ENCODE measurements around the gene MXRA5. TPM values are rescaled to one million over a fixed set of nuclear protein-coding genes. Genes with fewer than 3 reads are reported as not detected.
"Not testable (repeated sequence)": the region's sequence is repeated elsewhere in the genome, so short reads cannot be mapped to it uniquely, and the experiment has no call there.

MXRA5 gene
- total RNA-seq, 1 experiment from 2014 or later: not detected

DNA sequence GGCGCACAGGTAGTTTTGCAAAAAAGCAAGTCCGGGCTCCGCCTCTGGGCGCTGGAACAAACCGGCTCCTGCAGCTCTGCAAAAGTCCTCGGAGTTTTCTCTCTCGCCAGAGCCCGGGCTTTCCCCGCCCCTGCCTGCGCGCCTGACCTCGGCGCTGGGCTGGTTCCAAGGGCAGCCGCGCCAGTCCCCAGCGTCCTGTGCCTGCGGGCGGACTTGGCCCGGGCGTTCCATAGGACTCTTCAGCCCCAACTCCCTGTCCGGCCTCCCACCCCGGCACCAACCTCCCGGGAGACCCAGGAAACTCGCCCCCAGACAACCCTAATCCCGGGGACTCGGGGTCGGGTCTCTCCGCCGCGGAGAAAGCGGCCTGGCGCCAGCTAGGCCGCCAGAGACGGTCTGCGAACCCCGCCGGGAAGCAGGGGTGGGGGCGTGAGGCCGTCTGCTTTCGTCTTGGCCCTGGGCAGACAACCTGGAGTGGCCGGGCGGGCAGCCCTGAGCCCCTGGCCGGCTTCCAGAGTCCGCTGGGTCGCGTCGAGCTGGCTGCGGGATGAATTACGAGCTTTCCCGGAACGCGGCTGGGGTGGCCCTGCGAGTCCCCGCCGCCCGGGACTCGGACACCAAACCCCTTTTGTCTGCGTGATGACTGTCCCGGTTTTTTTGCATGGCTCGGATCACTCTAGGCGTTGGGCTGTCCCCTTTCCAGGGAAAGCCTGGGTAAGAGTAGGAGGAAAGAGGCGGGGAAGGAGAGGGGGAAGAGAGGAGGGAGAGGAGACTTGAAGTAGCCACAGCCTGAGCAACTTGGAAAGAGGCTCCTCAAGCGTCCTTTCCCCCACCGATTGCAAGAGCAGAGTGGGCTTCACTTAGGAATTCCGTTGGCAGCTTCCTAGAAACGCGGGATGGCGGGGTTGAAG is 916 bp downstream of the MXRA5 start:
- Histone ChIP-seq H2AFZ (ENCODE audit: low read length) (no peak overlapping the region), H3K9me2 (replicated peaks; ENCODE audit: low read length) (no peaks in the 10 kb centered on the region), H3F3A (ENCODE audit: low read length, unreplicated experiment) (no peaks in the 10 kb centered on the region), H3K36me3 (ENCODE audit: low read depth, low read length) (no peaks in the 10 kb centered on the region), H3K4me1 (ENCODE audit: insufficient read depth, low read length) (no peaks in the 10 kb centered on the region), H4K20me1 (ENCODE audit: low read length) (no peaks in the 10 kb centered on the region), H3K27me3 (ENCODE audit: low read length) (peaks cover 22% of the 10 kb centered on the region; the same call in 1 of the 2 replicates), H3K9ac (ENCODE audit: low read length) (no peak overlapping the region), H3K4me2 (ENCODE audit: low read length) (no peak overlapping the region), H3K9me3 (ENCODE audit: low read length) (no peaks in the 10 kb centered on the region), H3K4me3 (ENCODE audit: low read length) (no peak overlapping the region), H3K79me2 (ENCODE audit: low read length) (no peaks in the 10 kb centered on the region), H3K27ac (ENCODE audit: low read length) (no peak overlapping the region)
- intact Hi-C loops (cut with micrococcal nuclease): no loop called here
- POLR2A ChIA-PET (ENCODE audit: unreplicated experiment): no interaction called here
- DNase-seq (no peak), ATAC-seq (no peak)
- BruUV-seq (replicated peaks): no TSS peak
- CTCF ChIA-PET: no interaction called here
- TF ChIP-seq EZH2 (IDR thresholded peaks at IDR 0.05; ENCODE audit: low read length, unreplicated experiment): no peak
- TF ChIP-seq EZH2phosphoT487 (IDR thresholded peaks at IDR 0.05; ENCODE audit: borderline replicate concordance, low read length): no peak
- TF ChIP-seq, protein P1, sequence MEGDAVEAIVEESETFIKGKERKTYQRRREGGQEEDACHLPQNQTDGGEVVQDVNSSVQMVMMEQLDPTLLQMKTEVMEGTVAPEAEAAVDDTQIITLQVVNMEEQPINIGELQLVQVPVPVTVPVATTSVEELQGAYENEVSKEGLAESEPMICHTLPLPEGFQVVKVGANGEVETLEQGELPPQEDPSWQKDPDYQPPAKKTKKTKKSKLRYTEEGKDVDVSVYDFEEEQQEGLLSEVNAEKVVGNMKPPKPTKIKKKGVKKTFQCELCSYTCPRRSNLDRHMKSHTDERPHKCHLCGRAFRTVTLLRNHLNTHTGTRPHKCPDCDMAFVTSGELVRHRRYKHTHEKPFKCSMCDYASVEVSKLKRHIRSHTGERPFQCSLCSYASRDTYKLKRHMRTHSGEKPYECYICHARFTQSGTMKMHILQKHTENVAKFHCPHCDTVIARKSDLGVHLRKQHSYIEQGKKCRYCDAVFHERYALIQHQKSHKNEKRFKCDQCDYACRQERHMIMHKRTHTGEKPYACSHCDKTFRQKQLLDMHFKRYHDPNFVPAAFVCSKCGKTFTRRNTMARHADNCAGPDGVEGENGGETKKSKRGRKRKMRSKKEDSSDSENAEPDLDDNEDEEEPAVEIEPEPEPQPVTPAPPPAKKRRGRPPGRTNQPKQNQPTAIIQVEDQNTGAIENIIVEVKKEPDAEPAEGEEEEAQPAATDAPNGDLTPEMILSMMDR (conservative IDR thresholded peaks at IDR 0.05; ENCODE audit: low read depth, low read length): no peak

DNA sequence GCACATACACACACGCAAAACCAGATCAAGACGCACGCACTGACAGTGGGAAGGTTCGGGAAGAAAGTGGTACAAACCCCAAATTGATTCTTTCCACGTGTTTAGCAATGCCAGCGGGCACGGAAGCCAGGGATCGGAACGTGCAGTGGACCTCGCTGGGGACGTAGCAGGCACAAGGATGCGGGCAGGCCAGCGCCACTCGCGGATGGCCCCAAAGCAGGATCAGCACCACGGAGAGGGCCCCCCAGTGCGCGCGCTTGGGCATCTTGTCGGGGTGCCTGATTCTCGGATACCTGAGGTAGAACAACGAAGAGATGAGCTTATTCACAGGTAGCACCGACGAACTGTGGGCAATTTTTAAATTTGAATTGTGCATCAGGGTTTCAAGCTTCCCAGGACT is 2.9 kb downstream of the MXRA5 start:
- DNase-seq; BruUV-seq (replicated peaks); H3K36me3 ChIP-seq (ENCODE audit: low read depth, low read length); H3K79me2 ChIP-seq (ENCODE audit: low read length); H3K27ac ChIP-seq (ENCODE audit: low read length); H4K20me1 ChIP-seq (ENCODE audit: low read length); H3K4me2 ChIP-seq (ENCODE audit: low read length); intact Hi-C loops (cut with micrococcal nuclease); POLR2A ChIA-PET (ENCODE audit: unreplicated experiment); H2AFZ ChIP-seq (ENCODE audit: low read length); H3K9ac ChIP-seq (ENCODE audit: low read length); CTCF ChIA-PET; H3K9me3 ChIP-seq (ENCODE audit: low read length); H3K4me1 ChIP-seq (ENCODE audit: insufficient read depth, low read length); H3F3A ChIP-seq (ENCODE audit: low read length, unreplicated experiment); H3K4me3 ChIP-seq (ENCODE audit: low read length); ATAC-seq; H3K9me2 ChIP-seq (replicated peaks; ENCODE audit: low read length): not testable (repeated sequence)
- peaks cover 22% of the 10 kb centered on the region; the same call in 1 of the 2 replicates for H3K27me3 ChIP-seq (ENCODE audit: low read length)

DNA sequence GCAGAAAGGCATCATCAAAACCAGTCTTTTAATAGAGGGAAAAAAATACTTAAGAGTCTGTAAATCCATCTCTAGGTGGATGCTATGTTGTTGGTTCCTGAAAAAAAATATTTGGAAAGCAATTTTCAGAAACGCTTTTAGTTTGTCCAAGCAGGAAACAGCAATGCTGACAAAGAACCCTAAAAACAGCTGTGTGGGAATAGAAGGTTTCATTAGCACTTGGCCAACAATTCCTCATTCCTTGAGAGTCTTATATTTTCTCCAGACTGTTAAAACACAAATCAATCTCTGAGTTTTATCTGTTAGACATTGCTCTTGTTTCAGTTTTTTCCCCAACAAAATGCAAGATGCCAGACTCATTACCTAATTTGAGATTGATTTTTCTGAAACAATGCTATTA is 6.4 kb downstream of the MXRA5 start:
- Histone ChIP-seq H3K27me3 (ENCODE audit: low read length) (peaks cover 9% of the 10 kb centered on the region; the same call in 1 of the 2 replicates), H3K4me3 (ENCODE audit: low read length) (no peak overlapping the region), H3K4me2 (ENCODE audit: low read length) (no peak overlapping the region), H3K79me2 (ENCODE audit: low read length) (no peaks in the 10 kb centered on the region), H3K9me3 (ENCODE audit: low read length) (no peaks in the 10 kb centered on the region), H3K36me3 (ENCODE audit: low read depth, low read length) (no peaks in the 10 kb centered on the region), H3F3A (ENCODE audit: low read length, unreplicated experiment) (no peaks in the 10 kb centered on the region), H3K9me2 (replicated peaks; ENCODE audit: low read length) (no peaks in the 10 kb centered on the region), H3K27ac (ENCODE audit: low read length) (no peak overlapping the region), H4K20me1 (ENCODE audit: low read length) (no peaks in the 10 kb centered on the region), H3K4me1 (ENCODE audit: insufficient read depth, low read length) (no peaks in the 10 kb centered on the region), H3K9ac (ENCODE audit: low read length) (no peak overlapping the region), H2AFZ (ENCODE audit: low read length) (no peak overlapping the region)
- CTCF ChIA-PET: no interaction called here
- BruUV-seq (replicated peaks): no TSS peak
- POLR2A ChIA-PET (ENCODE audit: unreplicated experiment): no interaction called here
- intact Hi-C loops (cut with micrococcal nuclease): no loop called here
- DNase-seq: no peak
- TF ChIP-seq, protein P1 (conservative IDR thresholded peaks at IDR 0.05; ENCODE audit: low read depth, low read length): no peak
- TF ChIP-seq EZH2 (IDR thresholded peaks at IDR 0.05; ENCODE audit: low read length, unreplicated experiment) (no peak), EZH2phosphoT487 (IDR thresholded peaks at IDR 0.05; ENCODE audit: borderline replicate concordance, low read length) (no peak)
- no peak for ATAC-seq
